HL-60 (cell line): Measurements from ENCODE around the gene PROZ.

Experiments
- DNase-seq, 2 experiments: peaks; one replicate each; pipeline ENCODE4 v3.0.0-alpha.2; 2010 to 2020; ENCODE audit warnings: low read depth in 1 of 2, low spot score in 1 of 2
- H3K27ac ChIP-seq: fragments of 250-450 bp; sonication (Bioruptor Pico); replicated peaks from 2 replicates; pipeline ENCODE4 v1.5.1; 2020; ENCODE audit warnings: mild to moderate bottlenecking, moderate library complexity
- H3K27me3 ChIP-seq: fragments of 250-450 bp; sonication (Bioruptor Pico); 2 replicates; pipeline ENCODE4 v1.5.1; 2021; ENCODE audit warnings: mild to moderate bottlenecking, moderate library complexity; ENCODE audit not compliant: insufficient read depth, poor library complexity, severe bottlenecking
- H3K4me3 ChIP-seq: replicated peaks from 2 replicates; pipeline ENCODE4 v1.5.1; 2011; ENCODE audit warnings: mild to moderate bottlenecking, control low read depth, low read length; ENCODE audit not compliant: insufficient read depth
- CTCF ChIP-seq: IDR thresholded peaks from one replicate; pipeline ENCODE4 v1.5.1; 2011; ENCODE audit warnings: low read length, control low read depth, inconsistent platforms; ENCODE audit not compliant: insufficient read depth
- GABPA ChIP-seq: IDR thresholded peaks from 2 replicates; pipeline ENCODE4 v1.6.1; 2012; ENCODE audit warnings: low read depth
- POLR2AphosphoS5 ChIP-seq: IDR thresholded peaks from 2 replicates; pipeline ENCODE4 v1.6.1; 2012; ENCODE audit warnings: low read depth
- SPI1 ChIP-seq: IDR thresholded peaks from 2 replicates; pipeline ENCODE4 v1.6.1; 2012; ENCODE audit warnings: low read depth, mild to moderate bottlenecking, borderline replicate concordance
- TF ChIP-seq, protein P1 (sequence below): IDR thresholded peaks from 2 replicates; pipeline ENCODE4 v1.6.1; 2012; ENCODE audit warnings: low read depth; ENCODE audit not compliant: insufficient replicate concordance

The PROZ gene

GRCh38 chr13:113176822-113177221, 18.4 kb downstream of the PROZ start:
- Histone ChIP-seq H3K27ac (no peak overlapping the region), H3K27me3 (no peaks in the 10 kb centered on the region), H3K4me3 (no peak overlapping the region)
- no peak for DNase-seq
- TF ChIP-seq POLR2AphosphoS5 = no peak
- TF ChIP-seq, protein P1, sequence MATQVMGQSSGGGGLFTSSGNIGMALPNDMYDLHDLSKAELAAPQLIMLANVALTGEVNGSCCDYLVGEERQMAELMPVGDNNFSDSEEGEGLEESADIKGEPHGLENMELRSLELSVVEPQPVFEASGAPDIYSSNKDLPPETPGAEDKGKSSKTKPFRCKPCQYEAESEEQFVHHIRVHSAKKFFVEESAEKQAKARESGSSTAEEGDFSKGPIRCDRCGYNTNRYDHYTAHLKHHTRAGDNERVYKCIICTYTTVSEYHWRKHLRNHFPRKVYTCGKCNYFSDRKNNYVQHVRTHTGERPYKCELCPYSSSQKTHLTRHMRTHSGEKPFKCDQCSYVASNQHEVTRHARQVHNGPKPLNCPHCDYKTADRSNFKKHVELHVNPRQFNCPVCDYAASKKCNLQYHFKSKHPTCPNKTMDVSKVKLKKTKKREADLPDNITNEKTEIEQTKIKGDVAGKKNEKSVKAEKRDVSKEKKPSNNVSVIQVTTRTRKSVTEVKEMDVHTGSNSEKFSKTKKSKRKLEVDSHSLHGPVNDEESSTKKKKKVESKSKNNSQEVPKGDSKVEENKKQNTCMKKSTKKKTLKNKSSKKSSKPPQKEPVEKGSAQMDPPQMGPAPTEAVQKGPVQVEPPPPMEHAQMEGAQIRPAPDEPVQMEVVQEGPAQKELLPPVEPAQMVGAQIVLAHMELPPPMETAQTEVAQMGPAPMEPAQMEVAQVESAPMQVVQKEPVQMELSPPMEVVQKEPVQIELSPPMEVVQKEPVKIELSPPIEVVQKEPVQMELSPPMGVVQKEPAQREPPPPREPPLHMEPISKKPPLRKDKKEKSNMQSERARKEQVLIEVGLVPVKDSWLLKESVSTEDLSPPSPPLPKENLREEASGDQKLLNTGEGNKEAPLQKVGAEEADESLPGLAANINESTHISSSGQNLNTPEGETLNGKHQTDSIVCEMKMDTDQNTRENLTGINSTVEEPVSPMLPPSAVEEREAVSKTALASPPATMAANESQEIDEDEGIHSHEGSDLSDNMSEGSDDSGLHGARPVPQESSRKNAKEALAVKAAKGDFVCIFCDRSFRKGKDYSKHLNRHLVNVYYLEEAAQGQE = no peak
- no peak for TF ChIP-seq SPI1
- TF ChIP-seq CTCF = no peak
- TF ChIP-seq GABPA = no peak

- TF ChIP-seq GABPA (no peak), SPI1 (no peak), CTCF (no peak), POLR2AphosphoS5 (no peak)
- TF ChIP-seq, protein P1 = no peak
- no peak for DNase-seq
- Histone ChIP-seq H3K4me3 (no peak overlapping the region), H3K27ac (no peak overlapping the region), H3K27me3 (no peaks in the 10 kb centered on the region)
These were observed 19.8 kb downstream of the PROZ start for GRCh38 chr13:113178070-113178895.

DNA sequence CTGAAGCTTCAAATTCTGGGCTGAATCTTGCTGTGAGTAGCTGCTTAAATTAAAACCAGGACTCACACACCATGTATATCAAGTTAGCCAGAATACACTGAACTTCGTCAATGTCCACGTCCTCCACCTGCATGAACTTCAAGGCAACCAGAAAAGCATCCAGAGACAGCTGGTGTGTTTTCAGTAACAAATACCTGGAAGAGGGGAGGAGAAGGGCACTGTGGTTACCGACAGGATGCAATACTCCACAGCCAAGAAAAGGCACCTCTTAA, 20.4 kb downstream of the PROZ start:
- TF ChIP-seq POLR2AphosphoS5 (no peak), GABPA (no peak), CTCF (no peak), SPI1 (no peak)
- TF ChIP-seq, protein P1 = no peak
- Histone ChIP-seq H3K4me3 (no peak overlapping the region), H3K27ac (no peak overlapping the region), H3K27me3 (no peaks in the 10 kb centered on the region)
- no peak for DNase-seq
